ENCODE measurements around the gene SCN4B. TPM values are rescaled to one million over a fixed set of nuclear protein-coding genes. Genes with fewer than 3 reads are reported as not detected.
"Not testable (repeated sequence)": the region's sequence is repeated elsewhere in the genome, so short reads cannot be mapped to it uniquely, and the experiment has no call there.

SCN4B gene, protein sequence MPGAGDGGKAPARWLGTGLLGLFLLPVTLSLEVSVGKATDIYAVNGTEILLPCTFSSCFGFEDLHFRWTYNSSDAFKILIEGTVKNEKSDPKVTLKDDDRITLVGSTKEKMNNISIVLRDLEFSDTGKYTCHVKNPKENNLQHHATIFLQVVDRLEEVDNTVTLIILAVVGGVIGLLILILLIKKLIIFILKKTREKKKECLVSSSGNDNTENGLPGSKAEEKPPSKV
- total RNA-seq, result 1 to 10 TPM; 3.5 to 9.8 TPM
- long read RNA-seq, donor 1, full-length matches to known transcripts, result 1 of 9 reads
- long read RNA-seq, donor 1, partial matches to known transcripts, result 1 of 9 reads
- long read RNA-seq, donor 1, other reads (novel, unspliced or antisense), result 7 of 9 reads
- long read RNA-seq, donor 2, partial matches to known transcripts, result 0 of 3 reads
- long read RNA-seq, donor 2, other reads (novel, unspliced or antisense), result 3 of 3 reads

DNA sequence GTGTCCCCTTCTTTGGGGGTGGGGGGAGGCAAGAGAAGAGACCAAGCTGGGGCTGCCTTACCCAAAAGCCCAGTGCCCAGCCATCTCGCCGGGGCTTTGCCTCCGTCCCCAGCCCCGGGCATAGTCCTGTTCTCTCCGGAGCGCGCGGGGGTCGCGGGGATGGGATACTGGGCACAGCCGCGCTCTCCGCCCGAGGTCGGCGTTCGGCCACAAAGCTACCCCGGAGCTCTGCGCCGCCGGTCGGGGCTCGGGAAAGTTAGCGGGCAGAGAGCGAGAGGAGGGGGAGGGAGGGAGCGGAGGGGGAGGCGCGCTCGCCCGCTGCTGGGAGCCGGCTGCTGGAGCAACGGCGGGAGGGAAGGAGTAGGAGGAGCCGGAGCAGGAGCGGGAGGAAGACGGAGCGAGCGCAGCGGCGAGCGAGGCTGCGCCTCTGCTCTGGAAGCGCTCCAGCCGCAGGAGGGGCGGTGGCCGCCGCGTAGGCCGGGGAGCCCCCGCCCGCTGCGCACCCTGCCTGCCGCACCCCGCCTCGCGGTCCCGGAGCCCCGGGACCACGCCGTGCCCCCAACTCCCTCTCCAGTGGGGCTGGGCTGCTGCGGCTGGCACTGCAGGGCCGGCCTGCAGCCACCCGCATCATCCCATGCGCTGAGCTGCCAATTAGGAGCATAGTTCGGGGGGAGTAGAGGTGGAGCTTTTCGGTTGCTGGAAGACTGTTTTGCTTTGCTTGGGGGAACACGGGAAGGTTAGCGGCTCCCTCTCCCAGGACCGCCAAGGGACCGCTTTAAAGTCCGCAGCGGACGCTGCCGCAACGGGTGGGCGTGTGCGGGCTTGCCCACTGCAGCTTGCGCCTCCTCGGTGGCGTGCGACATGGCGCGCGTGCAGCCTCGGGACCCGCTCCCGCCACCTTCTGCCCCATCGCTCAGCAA, at the start of gene SCN4B:
Gene SCN4B, minus strand, starts transcription at position 272 of the 920 bp plus-strand sequence. Its CDS starts 150 bp downstream, at position 122.
- intact Hi-C loops (cut with DNase I), result no loop called here
- no peak for DNase-seq (ENCODE audit: low spot score)

DNA sequence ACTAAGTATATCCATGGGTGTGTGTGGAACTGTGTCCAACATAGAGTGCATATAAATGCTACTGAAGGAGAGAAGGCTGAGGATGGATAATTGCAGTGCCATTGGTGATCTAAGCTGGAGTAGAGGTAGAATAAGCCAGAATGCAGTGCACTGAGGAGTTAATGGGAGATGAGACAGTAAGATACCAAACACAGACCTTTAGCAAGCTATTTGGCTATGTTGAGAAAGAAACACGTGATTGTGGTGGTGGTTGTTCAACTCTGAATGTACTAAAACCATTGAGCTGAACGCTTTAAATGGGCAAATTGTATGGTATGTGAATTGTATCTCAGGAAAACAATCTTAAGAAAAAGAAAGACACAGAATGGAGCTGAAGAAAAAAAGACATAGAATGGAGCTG, 49.3 kb upstream of the SCN4B start:
- intact Hi-C loops (cut with DNase I), result loop anchor here (10.0 kb wide), 2 partner anchors 63 to 143 kb away; partner anchors contain the start of genes CD3D (in 1 of the 2), CD3G (in 1 of the 2) and MPZL2 (in 1 of the 2)
- DNase-seq (ENCODE audit: low spot score), result no peak

DNA sequence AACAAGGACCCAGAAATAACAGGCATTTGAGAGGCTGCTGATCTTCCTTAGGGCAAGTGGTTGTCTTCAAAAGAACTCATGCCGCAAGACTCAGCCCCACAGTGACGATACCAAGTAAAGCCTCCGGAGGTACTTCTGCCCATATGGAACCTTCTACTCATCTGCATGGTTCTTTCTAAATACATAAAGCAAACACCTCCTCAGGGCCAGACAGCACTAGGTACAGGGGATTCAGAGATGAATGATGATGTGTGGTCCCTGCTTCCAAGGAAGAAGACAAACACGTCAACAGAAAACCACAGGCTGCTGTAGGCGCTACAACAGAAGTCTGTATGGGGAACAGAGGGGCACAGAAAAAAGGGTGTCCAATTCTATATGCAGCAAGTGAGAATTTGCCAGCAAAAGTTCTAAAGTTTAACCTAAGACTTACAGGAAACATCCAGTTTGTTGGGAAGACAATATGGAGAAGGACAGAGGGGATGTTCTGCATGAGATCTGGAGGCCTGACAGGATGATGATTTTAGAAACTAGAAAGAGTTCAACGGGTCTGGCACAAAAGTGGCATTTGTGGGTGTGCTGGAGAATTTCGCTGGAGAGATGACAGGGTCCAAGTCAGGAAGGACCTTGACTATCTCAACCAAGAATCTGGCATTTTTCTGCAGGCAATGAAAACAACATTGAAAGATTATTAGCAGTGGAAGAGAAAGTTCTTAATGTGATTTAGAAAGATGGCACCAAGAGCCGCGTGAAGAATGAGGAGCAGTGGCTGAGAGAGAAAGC, 48.5 kb upstream of the SCN4B start:
- intact Hi-C loops (cut with DNase I), result loop anchor here (10.0 kb wide), 2 partner anchors 64 to 144 kb away; partner anchors contain the start of genes CD3D (in 1 of the 2), CD3G (in 1 of the 2) and MPZL2 (in 1 of the 2)
- no peak for DNase-seq (ENCODE audit: low spot score)

DNA sequence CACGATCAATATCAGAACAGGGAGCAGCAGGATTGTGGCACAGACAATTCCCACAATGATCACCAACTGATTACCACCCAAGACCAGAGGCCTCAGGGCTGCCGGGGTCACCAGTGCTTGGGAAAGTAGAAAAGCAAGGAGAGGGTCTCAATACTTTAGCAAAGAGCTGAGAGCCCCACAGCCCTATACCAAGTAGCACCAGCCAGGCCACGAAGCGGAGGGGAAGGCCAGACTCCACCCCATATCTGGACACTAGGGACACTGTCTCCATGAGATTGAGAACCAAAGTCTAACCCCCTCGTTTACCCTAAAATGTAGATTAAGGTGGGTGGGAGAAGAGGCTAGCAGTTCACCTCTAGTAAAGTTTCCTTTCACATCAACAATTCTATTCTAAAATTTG, 47.9 kb upstream of the SCN4B start:
- no peak for DNase-seq (ENCODE audit: low spot score)
- intact Hi-C loops (cut with DNase I), result loop anchor here (10.0 kb wide), 2 partner anchors 64 to 144 kb away; partner anchors contain the start of genes CD3D (in 1 of the 2), CD3G (in 1 of the 2) and MPZL2 (in 1 of the 2)

DNA sequence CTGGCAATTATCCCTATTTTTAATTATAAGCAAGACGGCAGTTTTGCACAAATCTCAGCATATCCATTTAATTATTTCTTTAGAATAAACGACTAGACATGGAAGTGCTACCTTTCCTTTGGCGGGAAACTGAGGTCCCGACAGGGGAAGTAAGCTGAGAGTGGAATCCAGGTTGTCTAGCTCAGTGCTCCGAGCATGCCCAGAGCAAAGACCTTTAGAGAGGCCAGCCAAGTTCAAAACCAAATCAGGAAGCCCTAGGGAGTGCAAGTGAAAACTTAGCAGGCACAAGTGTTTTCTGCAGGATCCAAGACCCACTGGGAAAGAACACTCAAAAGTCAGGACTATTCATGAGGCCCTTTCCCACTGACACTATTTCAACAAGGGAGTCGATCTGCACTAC, 46.5 kb upstream of the SCN4B start:
- intact Hi-C loops (cut with DNase I), result loop anchor here in 1 of 2 donors (5.0 kb wide), 1 partner anchor 153 kb away; no protein-coding TSS in a partner anchor
- no peak for DNase-seq (ENCODE audit: low spot score)

DNA sequence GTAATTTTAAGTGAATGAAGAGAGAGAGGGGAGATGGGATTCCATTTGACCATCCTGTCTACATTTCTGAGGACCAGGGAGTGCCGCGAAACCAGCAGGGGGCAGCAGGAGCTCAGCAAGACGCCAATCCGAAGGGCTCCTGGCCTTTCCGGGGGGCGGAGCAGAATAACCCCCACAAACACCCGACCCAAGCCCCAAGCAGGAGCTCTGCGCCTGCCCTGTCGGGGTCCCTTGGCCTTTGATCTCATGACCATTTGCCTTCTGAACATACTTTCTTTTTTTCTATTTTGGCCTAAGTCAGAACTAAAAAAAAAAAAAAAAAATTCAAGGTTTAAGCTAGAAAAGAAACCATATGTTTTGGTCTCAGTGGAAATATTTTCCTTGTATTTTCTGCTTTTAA, 45.7 kb upstream of the SCN4B start:
- peak; percentile 93 for DNase-seq (ENCODE audit: low spot score)
- intact Hi-C loops (cut with DNase I), result loop anchor here in 1 of 2 donors (5.0 kb wide), 1 partner anchor 154 kb away; no protein-coding TSS in a partner anchor

DNA sequence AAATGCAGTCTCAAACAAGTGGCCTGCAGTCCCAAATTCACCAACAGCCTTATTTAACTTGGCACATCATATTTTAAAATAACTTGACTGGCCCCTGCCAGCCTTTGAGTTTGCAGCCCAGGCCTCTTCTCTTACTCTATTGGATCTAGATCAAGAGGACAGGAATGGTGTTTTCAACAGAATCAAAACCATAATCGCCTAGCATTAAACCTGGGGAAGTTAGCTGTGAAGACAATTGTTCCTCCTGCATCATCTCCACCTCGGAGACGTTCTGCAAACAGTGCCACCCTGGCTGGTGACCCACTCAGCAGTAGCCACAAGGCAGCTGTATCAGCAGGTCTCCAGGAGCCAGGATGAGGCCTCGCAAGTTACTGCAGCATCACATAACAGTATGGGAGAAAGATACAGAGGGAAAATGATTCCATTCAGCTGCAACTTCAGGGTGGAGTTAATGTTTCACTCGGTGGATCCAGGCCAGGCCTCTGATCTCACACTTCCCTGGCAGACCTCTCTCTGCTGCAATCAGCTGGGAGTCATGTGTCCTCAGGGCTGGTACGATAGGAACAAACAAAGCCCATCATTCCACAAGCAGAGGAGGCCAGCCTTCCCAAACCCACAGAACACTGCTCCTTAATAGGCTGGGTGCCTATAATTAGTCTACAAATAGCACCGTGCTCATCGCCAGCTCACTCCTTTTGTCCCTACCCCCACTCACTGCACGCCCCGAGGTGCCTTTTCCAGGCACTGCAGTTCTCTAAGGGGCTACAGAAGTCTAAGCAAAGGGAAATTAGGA, 42.4 kb upstream of the SCN4B start:
- intact Hi-C loops (cut with DNase I), result loop anchor here in 1 of 2 donors (5.0 kb wide), 1 partner anchor 157 kb away; no protein-coding TSS in a partner anchor

DNA sequence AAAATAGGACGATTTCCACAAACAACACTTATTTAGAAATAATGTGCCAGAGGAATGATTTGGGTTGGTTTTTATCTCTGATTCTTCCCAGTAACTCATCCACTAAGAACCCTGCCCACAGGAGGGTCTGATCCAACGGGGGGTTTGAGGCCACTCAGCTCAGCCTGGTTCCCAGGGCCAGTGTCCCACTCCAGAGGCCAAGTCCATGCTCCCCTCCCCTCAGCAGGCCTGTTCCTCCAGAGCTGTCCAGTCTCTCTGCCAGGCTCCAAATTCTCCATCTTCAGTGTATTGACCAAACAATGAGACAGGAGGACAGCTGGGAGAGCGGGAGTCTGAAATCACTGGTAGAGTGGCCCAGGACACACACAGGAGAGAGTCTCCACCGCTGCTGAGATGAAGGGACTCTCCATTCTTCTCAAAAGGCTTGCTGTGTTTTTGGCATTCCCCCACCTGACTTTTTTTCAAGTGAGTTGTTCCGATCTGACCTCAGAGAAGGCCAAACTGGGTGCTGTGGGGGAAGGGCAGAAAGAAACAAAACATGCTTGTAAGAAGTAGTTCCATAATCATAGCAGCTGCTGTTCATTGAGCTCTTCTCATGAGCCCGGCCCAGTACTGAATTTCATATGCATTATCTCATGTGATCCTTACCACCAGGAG, 41.4 kb upstream of the SCN4B start:
- intact Hi-C loops (cut with DNase I), result no loop called here
- DNase-seq (ENCODE audit: low spot score), result no peak

More for the DNA sequence above, 42.4 kb upstream of the SCN4B start:
- peak; percentile 90 for DNase-seq (ENCODE audit: low spot score)

DNA sequence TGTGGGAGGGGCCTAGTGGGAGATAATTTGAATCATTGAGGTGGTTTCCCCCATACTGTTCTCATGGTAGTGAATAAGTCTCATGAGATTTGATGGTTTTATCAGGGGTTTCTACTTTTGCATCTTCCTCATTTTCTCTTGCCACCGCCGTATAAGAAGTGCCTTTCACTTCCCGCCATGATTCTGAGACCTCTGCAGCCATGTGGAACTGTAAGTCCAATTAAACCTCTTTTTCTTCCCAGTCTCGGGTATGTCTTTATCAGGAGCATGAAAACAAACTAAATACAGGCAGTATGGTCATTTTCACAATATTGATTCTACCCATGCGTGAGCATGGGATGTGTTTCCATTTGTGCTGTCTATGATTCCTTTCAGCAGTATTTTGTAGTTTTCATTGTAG, 40.2 kb upstream of the SCN4B start:
- DNase-seq (ENCODE audit: low spot score); intact Hi-C loops (cut with DNase I): not testable (repeated sequence)

DNA sequence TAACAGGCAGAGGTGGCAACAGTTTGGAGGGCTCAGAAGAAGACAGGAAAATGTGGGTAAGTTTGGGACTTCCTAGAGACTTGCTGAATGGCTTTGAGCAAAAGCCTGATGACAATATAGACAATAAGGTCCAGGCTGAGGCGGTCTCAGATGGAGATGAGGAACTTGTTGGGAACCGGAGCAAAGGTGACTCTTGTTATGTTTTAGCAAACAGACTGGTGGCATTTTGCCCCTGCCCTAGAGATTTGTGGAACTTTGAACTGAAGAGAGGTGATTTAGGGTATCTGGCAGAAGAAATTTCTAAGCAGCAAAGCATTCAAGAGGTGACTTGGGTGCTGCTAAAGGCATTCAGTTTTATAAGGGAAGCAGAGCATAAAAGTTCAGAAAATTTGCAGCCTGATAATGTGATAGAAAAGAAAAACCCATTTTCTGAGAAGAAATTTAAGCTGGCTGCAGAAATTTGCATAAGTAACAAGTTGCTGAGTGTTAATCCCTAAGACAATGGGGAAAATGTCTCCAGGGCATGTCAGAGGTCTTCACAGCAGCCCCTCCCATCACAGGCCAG, 38.4 kb upstream of the SCN4B start:
- intact Hi-C loops (cut with DNase I); DNase-seq (ENCODE audit: low spot score): not testable (repeated sequence)

DNA sequence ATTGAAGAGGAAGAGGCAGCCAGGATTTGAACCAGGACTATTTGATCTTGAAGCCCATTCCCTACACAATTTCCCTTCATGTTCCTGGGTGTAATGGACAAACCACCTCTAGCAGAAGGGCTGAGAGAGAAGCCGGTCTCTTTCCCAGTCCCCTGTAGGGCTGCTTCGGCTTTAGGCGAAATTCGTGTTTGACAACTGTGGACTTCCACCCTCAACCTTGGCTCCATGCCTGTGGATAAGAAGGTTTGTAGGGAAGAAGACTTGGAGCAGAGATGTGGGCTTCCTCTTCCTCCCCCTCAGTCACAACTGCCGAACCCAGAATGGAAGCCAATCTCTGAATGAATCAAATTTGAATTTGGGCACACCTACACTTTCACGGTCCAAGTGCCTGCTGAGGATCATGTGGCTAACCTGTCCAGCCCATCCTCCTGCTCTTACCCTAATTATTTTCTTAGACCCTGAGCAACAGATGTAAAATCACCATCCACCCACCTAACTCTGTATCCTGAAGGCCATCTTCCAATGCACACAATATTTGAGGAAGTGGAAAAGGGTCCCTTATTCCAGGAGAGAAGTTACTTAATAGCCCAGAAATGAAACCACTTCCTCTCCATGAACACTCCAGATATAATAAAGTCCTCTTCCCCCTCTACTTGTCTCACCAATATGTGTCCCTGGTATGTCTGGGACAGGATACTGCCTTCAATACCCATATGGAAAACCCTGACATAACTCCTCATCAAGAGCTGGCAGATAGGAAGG, 33.9 kb upstream of the SCN4B start:
- intact Hi-C loops (cut with DNase I), result no loop called here
- DNase-seq (ENCODE audit: low spot score), result no peak

DNA sequence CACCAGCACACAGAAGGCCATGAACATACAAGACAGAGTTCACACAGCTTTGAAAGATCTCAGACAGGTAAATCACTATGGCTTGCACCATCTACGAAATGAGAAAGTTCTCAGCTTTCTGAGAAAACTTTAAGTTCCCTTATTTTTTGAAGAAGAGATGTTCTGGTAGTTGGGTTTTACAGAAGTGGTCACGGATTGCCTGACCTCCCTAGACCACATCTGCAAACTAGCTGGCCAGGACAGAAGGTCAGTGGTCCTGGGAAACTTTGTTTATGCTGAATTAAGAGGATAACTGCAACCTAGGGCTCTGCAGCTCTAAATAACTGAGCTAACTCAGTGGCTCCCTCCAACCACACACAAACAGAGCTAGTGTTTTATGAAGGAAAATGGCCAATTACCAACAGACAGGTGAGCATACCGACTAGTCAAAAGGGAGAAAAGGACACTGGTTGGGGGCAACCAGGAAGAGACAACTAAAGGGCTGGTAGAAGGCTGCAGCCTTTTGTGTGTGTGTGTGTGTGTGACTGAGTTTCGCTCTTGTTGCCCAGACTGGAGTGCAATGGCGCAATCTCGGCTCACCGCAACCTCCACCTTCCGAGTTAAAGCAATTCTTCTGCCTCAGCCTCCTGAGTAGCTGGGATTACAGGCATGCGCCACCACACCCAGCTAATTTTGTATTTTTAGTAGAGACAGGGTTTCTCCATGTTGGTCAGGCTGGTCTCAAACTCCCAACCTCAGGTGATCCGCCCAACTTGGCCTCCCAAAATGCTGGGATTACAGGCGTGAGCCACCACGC, 32.4 kb upstream of the SCN4B start:
- intact Hi-C loops (cut with DNase I), result no loop called here

DNA sequence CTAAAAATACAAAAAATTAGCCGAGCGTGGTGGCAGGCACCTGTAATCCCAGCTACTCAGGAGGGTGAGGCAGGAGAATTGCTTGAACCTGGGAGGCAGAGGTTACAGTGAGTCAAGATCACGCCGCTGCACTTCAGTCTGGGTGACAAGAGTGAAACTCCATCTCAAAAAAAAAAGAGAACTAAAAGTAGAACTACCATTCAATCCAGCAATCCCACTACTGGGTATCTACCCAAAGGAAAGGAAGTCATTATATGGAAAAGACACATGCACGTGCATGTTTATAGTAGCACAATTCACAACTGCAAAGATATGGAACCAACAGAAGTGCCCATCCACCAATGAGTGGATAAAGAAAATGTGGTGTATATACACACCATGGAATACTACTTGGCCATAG, 31.1 kb upstream of the SCN4B start:
- intact Hi-C loops (cut with DNase I), result not testable (repeated sequence)

More for the DNA sequence above, 32.4 kb upstream of the SCN4B start:
- DNase-seq (ENCODE audit: low spot score), result no peak

DNA sequence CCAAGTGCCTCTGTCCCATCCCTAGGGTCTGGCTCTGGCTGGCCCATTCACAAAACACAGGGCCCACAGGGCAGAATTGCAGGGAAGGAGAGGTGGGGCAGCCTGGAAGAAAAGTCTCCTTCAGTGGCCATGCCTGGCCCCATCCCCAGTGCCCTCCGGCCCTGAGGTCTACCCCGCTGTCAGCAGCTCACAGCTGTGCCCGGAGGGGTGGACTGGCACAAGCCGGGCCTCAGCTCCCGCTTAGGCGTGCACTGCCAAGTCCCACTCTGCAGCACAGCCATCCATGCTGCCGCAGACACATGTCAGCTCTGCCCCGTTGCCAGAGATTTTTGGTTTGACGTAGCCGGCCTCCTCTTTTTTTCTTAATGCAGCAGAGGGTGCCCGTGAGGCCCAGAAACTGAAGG, 27.7 kb upstream of the SCN4B start:
- no peak for DNase-seq (ENCODE audit: low spot score)
- intact Hi-C loops (cut with DNase I), result no loop called here

More for the DNA sequence above, 31.1 kb upstream of the SCN4B start:
- not testable (repeated sequence) for DNase-seq (ENCODE audit: low spot score)

DNA sequence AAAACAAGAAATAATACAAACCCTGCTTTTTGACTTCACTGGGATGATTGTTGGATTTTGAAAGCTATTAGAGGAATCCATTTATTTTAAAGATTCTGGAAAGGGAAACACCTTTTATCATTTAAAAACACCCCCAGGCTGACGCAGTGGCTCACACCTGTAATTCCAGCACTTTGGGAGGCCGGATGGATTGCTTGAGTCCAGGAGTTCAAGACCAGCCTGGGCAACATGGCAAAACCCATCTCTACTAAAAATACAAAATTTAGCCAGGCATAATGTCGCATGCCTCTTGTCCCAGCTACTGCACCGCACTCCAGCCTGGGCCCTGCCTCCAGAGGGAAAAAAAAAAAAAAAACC, 24.1 kb upstream of the SCN4B start:
- no peak for DNase-seq (ENCODE audit: low spot score)
- intact Hi-C loops (cut with DNase I), result no loop called here

Data from posterior vena cava (tissue), 2 donors.